Neural progenitor cell (in vitro differentiated cells): ENCODE results near the gene GNPAT. TPM values are rescaled to one million over a fixed set of nuclear protein-coding genes. Genes with fewer than 3 reads are reported as not detected.

Experiments
- DNase-seq: peaks from one replicate; pipeline ENCODE4 v3.0.0-alpha.2; 2016; ENCODE audit warnings: low spot score
- H2AFZ ChIP-seq: fragments of 200-600 bp; sonication (generic); replicated peaks from 2 replicates; pipeline ENCODE4 v1.6.1; 2016; ENCODE audit warnings: antibody characterized with exemption
- H3F3A ChIP-seq: fragments of 200-600 bp; sonication (generic); 2 replicates; pipeline ENCODE4 v1.6.1; 2016; ENCODE audit warnings: antibody characterized with exemption, low read depth
- H3K27ac ChIP-seq: fragments of 200-600 bp; sonication (generic); 2 replicates; pipeline ENCODE4 v1.5.1; 2016; ENCODE audit warnings: mild to moderate bottlenecking
- H3K27me3 ChIP-seq: fragments of 200-600 bp; sonication (generic); 2 replicates; pipeline ENCODE4 v1.6.1; 2016; ENCODE audit warnings: mild to moderate bottlenecking, moderate library complexity
- H3K36me3 ChIP-seq: fragments of 200-600 bp; sonication (generic); 2 replicates; pipeline ENCODE4 v1.5.1; 2016
- H3K4me1 ChIP-seq: fragments of 200-600 bp; sonication (generic); 2 replicates; pipeline ENCODE4 v1.6.1; 2016; ENCODE audit warnings: mixed run types
- H3K4me2 ChIP-seq: fragments of 200-600 bp; sonication (generic); 2 replicates; pipeline ENCODE4 v1.6.1; 2016
- H3K4me3 ChIP-seq: fragments of 200-600 bp; sonication (generic); 2 replicates; pipeline ENCODE4 v1.5.1; 2016
- H3K79me2 ChIP-seq: fragments of 200-600 bp; sonication (generic); 2 replicates; pipeline ENCODE4 v1.6.1; 2016; ENCODE audit warnings: low read depth
- H3K9ac ChIP-seq: fragments of 200-600 bp; sonication (generic); 2 replicates; pipeline ENCODE4 v1.6.1; 2016
- H3K9me3 ChIP-seq: fragments of 200-600 bp; sonication (generic); 2 replicates; pipeline ENCODE4 v1.5.1; 2016; ENCODE audit warnings: low read depth
- H4K20me1 ChIP-seq: fragments of 200-600 bp; sonication (generic); 2 replicates; pipeline ENCODE4 v1.6.1; 2016; ENCODE audit warnings: low read depth
- H3K27ac Mint-ChIP-seq: 3 replicates; pipeline ENCODE4 v1.8.0; 2021; ENCODE audit warnings: mixed read lengths
- H3K27me3 Mint-ChIP-seq: 2 replicates; pipeline ENCODE4 v1.8.0; 2022; ENCODE audit warnings: low read depth, mild to moderate bottlenecking, inconsistent platforms, moderate library complexity, mixed read lengths; ENCODE audit not compliant: insufficient read depth
- H3K36me3 Mint-ChIP-seq: 3 replicates; pipeline ENCODE4 v1.8.0; 2021; ENCODE audit warnings: mixed read lengths
- H3K4me1 Mint-ChIP-seq: 3 replicates; pipeline ENCODE4 v1.8.0; 2021; ENCODE audit warnings: mixed read lengths
- H3K4me3 Mint-ChIP-seq: 3 replicates; pipeline ENCODE4 v1.8.0; 2021; ENCODE audit warnings: mild to moderate bottlenecking, moderate library complexity, mixed read lengths
- H3K9me3 Mint-ChIP-seq: 3 replicates; pipeline ENCODE4 v1.8.0; 2020; ENCODE audit warnings: mixed read lengths
- CTCF ChIP-seq: fragments of 200-600 bp; sonication (generic); IDR thresholded peaks from 2 replicates; pipeline ENCODE4 v1.5.1; 2017; ENCODE audit warnings: antibody characterized with exemption, mild to moderate bottlenecking
- EZH2 ChIP-seq: fragments of 200-600 bp; sonication (generic); IDR thresholded peaks from 2 replicates; pipeline ENCODE4 v1.6.1; 2017; ENCODE audit warnings: antibody characterized with exemption, mild to moderate bottlenecking, moderate library complexity
- EZH2phosphoT487 ChIP-seq: fragments of 200-600 bp; sonication (generic); IDR thresholded peaks from 2 replicates; pipeline ENCODE4 v1.6.1; 2017; ENCODE audit warnings: antibody characterized with exemption
- total RNA-seq: library from RNA; depleted of rRNA; stranded (reverse); fragments of >200 nt; gene quantifications from 2 replicates; pipeline ENCODE4 v1.2.3, GENCODE V29; 2015; ENCODE audit warnings: low replicate concordance

The GNPAT gene
- total RNA-seq, 1 donor from 2014 or later, result 137 TPM

DNA sequence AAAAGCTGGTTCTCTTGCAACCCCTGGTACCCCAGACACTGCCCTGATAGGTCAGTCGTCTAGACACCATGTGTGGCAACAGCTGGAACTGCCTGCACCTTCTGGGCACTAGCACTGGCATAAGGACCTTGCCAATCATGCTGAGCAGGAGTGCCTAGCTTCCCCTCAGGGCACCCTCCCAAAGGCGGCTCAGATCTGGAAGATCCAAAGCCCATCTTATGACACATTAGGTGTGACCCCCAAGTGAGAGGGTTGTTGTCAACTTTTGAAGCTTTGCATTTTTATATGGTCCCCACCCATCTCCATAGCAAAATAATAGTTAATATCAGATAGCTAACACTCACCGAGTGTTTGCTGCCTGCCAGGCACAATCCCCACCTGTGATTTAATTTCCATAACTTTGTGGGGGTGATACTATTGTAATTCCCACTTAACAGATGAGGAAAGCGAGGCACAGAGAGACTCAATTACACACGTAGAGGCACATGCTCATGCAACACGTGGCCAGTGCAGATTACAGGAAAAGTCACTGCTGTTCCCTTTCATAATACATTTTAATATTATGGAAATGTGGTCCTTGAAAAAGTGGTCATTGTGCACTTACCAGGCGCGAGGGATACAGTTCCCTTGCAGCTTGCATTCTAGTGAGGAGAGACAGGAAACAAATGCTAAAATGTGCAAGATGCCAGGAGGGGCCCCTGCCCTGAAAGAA, 70.9 kb downstream of the GNPAT start:
- Mint-ChIP-seq H3K27me3 (no peaks in the 10 kb centered on the region), H3K36me3 (no peaks in the 10 kb centered on the region), H3K9me3 (no peaks in the 10 kb centered on the region), H3K4me1 (no peaks in the 10 kb centered on the region), H3K27ac (no peak overlapping the region), H3K4me3 (no peak overlapping the region)
- DNase-seq, result no peak
- Histone ChIP-seq H2AFZ (no peak overlapping the region), H3K79me2 (no peaks in the 10 kb centered on the region), H3F3A (no peaks in the 10 kb centered on the region), H3K9me3 (no peaks in the 10 kb centered on the region), H3K36me3 (no peaks in the 10 kb centered on the region), H3K4me1 (no peaks in the 10 kb centered on the region), H3K4me3 (no peak overlapping the region), H3K9ac (no peak overlapping the region), H4K20me1 (no peaks in the 10 kb centered on the region), H3K27me3 (no peaks in the 10 kb centered on the region), H3K27ac (no peak overlapping the region), H3K4me2 (no peak overlapping the region)
- TF ChIP-seq EZH2phosphoT487 (no peak), EZH2 (no peak)

GRCh38 chr1:231312432-231312788, 71.4 kb downstream of the GNPAT start:
- Histone ChIP-seq H3K4me1 (no peaks in the 10 kb centered on the region), H3K27ac (no peak overlapping the region), H3F3A (no peaks in the 10 kb centered on the region), H3K9ac (no peak overlapping the region), H3K36me3 (no peaks in the 10 kb centered on the region), H3K79me2 (no peaks in the 10 kb centered on the region), H3K4me3 (no peak overlapping the region), H2AFZ (no peak overlapping the region), H3K9me3 (no peaks in the 10 kb centered on the region), H3K27me3 (no peaks in the 10 kb centered on the region), H3K4me2 (no peak overlapping the region), H4K20me1 (no peaks in the 10 kb centered on the region)
- no peak for DNase-seq
- no peaks in the 10 kb centered on the region for H3K4me1 Mint-ChIP-seq
- no peaks in the 10 kb centered on the region for H3K9me3 Mint-ChIP-seq
- no peak overlapping the region for H3K27ac Mint-ChIP-seq
- no peak overlapping the region for H3K4me3 Mint-ChIP-seq
- TF ChIP-seq EZH2phosphoT487 (no peak), CTCF (no peak), EZH2 (no peak)
- no peaks in the 10 kb centered on the region for H3K36me3 Mint-ChIP-seq
- no peaks in the 10 kb centered on the region for H3K27me3 Mint-ChIP-seq

DNA sequence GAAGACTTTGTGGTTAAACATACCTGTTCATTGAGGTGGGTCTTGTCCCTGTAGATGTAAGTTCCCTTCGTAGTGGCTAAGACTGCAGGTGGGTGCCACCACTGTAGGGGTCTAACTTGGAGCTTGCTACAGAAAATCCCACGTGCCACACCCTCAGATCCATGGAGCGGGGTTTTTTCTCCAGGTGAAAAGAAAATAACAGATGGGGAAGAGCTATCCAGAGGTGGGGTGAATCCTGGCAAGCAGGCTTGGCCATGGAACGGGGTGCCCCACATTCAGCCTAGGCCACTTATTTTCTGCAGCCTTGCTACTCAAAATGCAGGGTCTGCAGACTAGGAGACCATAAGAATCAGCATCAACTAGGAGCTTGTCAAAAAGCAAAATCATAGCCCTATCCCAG, 72.6 kb downstream of the GNPAT start:
- Histone ChIP-seq H3K9ac (no peak overlapping the region), H3K4me3 (no peak overlapping the region), H3K27ac (no peak overlapping the region), H3F3A (no peaks in the 10 kb centered on the region), H3K4me2 (no peak overlapping the region), H2AFZ (no peak overlapping the region), H3K36me3 (no peaks in the 10 kb centered on the region), H4K20me1 (no peaks in the 10 kb centered on the region), H3K27me3 (no peaks in the 10 kb centered on the region), H3K9me3 (no peaks in the 10 kb centered on the region), H3K79me2 (no peaks in the 10 kb centered on the region), H3K4me1 (no peaks in the 10 kb centered on the region)
- no peak overlapping the region for H3K27ac Mint-ChIP-seq
- no peak overlapping the region for H3K4me3 Mint-ChIP-seq
- TF ChIP-seq CTCF (no peak), EZH2phosphoT487 (no peak), EZH2 (no peak)
- H3K36me3 Mint-ChIP-seq, result no peaks in the 10 kb centered on the region
- H3K4me1 Mint-ChIP-seq, result no peaks in the 10 kb centered on the region
- no peak for DNase-seq
- no peaks in the 10 kb centered on the region for H3K27me3 Mint-ChIP-seq
- no peaks in the 10 kb centered on the region for H3K9me3 Mint-ChIP-seq

- H3K4me1 ChIP-seq, result no peaks in the 10 kb centered on the region
- H3K27me3 ChIP-seq, result no peaks in the 10 kb centered on the region
- Mint-ChIP-seq H3K27me3 (peaks cover 3% of the 10 kb centered on the region), H3K4me3 (no peak overlapping the region), H3K27ac (no peak overlapping the region), H3K4me1 (no peaks in the 10 kb centered on the region), H3K36me3 (no peaks in the 10 kb centered on the region), H3K9me3 (no peaks in the 10 kb centered on the region)
- H3K4me3 ChIP-seq, result no peak overlapping the region
- TF ChIP-seq EZH2phosphoT487 (no peak), CTCF (peak; percentile 70)
- H2AFZ ChIP-seq, result no peak overlapping the region
- H3K9me3 ChIP-seq, result no peaks in the 10 kb centered on the region
- H3K9ac ChIP-seq, result no peak overlapping the region
- no peaks in the 10 kb centered on the region for H3K79me2 ChIP-seq
- H3F3A ChIP-seq, result no peaks in the 10 kb centered on the region
- H3K27ac ChIP-seq, result no peak overlapping the region
- H3K4me2 ChIP-seq, result no peak overlapping the region
- H4K20me1 ChIP-seq, result no peaks in the 10 kb centered on the region
- no peaks in the 10 kb centered on the region for H3K36me3 ChIP-seq
- peak; percentile 65 for DNase-seq
These were observed 74.9 kb downstream of the GNPAT start for GRCh38 chr1:231315887-231316286.
